GM20431 (cell line): ENCODE results near the gene SERPINE1.
"Not testable (repeated sequence)": the region's sequence is repeated elsewhere in the genome, so short reads cannot be mapped to it uniquely, and the experiment has no call there.

Experiments
- in situ Hi-C: fragments of 300-500 bp; cut with MseI, MboI; formaldehyde crosslinking; loops from one replicate; pipeline ENCODE4 v1.15.0; 2020; ENCODE audit warnings: low sequenced_read_pairs; ENCODE audit not compliant: unreplicated experiment

Gene SERPINE1

DNA sequence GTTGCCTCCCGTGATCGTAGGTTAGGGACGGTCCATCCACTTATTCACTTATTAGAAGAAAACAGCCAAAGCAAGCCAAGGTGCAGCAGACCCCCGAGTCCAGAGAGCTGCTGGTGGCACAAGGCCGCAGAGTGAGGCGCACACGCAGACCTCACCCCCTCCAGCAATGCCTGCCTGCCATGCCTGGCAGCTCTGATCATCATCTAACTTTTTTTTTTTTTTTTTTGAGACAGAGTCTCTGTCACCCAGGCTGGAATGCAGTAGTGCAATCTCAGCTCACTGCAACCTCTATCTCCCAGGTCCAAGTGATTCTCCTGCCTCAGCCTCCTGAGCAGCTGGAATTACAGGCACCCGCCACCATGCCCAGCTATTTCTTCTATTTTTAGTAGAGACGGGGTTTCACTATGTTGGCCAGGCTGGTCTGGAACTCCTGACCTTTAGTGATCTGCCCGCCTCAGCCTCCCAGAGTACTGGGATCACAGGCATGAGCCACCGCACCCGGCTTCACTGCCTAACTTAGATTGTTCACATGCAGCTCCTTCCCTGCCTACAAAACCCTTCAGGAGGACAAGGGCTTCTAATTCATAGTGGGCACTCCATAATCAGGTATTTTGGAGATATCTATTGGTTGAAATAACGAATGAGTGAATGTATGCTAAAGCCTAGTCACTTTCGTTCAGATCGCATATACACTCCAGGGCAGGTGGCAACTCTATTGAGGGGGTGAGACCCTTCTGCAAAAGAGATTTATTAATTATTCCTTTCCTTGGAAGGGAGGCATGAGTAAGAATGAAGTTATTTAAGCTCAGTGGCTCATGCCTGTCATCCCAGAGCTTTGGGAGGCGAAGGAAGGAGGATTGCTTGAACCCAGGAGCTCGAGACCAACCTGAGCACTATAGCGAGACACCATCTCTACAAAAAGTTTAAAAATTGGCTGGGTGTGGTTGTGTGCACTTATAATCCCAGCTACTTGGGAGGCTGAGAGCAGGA is 25.8 kb upstream of the SERPINE1 start:
- in situ Hi-C loops, result no loop called here

GRCh38 chr7:101102026-101102425 is 24.9 kb upstream of the SERPINE1 start:
- in situ Hi-C loops, result no loop called here

DNA sequence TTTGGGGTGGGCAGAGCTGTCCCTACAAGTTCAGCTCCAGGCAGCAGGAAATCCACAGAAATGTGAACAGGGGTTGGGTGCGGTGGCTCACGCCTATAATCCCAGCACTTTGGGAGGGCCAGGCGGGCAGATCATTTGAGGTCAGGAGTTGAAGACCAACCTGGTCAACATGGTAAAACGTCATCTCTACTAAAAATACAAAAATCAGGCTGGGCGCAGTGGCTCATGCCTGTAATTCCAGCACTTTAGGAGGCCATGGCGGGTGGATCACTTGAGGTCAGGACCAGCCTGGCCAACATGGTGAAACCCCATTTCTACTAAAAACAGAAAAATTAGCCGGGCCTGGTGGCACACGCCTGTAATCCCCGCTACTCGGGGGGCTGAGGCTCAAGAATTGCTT is 23.2 kb upstream of the SERPINE1 start:
- in situ Hi-C loops, result not testable (repeated sequence)

DNA sequence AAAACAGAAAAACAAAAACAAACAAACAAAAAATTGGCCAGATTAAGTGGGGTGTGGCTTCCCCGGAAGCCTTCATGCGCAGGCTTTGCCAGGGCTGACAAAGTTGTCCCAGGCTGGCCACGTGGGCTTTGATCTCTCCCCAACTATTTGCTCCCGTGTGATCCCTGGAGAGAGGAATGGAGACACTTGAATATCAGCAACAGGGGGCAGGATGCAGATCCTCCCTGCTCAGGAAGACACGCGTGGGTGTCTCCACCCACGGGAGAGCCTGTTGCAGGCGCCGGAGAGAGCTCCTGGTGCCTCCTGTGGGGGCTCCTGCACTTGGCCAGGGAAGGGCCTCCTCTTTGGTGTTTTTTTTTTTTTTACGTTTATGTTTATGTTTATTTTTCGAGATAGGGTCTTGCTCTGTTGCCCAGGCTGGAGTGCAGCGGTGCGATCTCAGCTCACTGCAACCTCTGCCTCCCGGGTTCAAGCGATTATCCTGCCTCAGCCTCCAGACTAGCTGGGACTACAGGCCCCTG is 22.7 kb upstream of the SERPINE1 start:
- in situ Hi-C loops, result no loop called here

DNA sequence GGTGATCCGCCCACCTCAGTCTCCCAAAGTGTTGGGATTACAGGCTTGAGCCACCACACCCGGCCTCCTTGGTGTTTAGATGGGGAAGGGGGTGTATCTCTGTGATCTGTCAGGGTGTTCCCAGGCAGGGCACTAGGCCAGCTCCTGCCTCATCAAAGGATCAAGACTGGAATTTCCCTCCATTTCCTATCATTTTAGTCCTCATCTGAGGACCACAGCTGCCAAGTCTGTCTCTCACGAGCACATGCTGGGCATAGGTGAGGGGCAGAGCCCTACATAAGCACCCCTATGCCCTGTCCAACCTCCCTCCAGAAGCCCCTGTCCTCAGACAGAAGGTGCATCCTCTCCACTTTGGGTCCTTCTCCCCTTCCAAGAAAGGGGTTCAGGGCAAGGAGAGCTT is 22.1 kb upstream of the SERPINE1 start:
- in situ Hi-C loops, result no loop called here

DNA sequence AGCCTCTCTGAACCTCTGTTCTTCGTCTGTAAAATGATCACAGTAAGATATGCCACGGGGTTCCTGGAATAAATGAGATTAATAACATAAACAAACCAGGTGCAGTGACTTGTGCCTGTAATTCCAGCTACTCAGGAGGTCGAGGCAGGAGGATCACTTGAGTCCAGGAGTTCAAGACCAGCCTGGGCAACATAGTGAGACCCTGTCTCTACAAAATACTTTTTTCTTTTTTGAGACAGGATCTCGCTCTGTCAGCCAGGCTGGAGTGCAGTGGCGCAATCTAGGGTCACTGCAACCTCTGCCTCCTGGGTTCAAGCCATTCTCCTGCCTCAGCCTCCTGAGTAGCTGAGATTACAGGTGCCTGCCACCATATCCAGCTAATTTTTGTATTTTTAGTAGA is 21.7 kb upstream of the SERPINE1 start:
- in situ Hi-C loops, result not testable (repeated sequence)

GRCh38 chr7:101106386-101106785 is 20.5 kb upstream of the SERPINE1 start:
- in situ Hi-C loops, result no loop called here

DNA sequence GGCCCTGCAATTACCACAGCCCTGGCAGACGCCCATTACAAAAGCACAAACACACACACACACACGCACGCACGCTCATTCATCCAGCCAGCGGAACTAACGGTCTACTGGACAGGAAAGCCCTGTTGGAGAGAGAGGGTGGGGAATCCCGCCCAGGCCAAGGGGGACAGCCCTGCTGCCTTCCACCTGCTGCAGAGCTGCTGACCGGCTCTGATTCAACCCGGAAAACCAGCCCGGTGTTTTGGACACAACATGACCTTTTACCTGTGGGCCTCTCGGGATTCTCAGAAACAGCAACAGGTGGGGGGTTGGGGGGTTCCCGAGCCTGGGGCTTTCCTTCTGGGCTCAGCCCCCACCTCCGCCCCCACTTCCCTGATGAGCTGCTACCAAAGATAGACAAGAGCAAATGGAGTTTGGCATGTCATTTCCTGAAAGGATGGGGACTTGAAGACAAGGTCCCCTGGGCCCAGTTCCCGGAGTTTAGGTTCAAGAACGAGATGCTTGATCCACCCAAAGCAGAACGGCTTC is 18.5 kb upstream of the SERPINE1 start:
- in situ Hi-C loops, result no loop called here

DNA sequence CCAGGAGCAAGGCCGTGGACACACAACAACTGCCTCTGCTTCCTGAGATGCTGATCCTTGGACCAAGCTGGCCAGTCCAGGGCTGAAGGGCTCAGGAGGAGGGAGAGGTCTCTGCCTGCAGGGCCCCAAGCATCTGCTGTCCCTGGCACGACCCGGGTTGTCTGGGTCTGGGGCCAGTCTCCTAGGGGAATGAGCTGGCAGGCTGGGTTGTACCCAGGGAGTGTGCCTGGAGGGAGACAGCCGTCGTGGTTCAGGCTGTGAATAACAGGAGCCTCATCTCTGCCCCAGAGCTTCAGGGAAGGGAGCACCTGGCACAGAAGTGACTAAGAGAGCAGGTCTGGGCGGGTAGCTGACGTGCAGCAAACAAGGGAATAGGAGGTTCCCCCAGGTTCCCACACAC is 17.9 kb upstream of the SERPINE1 start:
- in situ Hi-C loops, result no loop called here

DNA sequence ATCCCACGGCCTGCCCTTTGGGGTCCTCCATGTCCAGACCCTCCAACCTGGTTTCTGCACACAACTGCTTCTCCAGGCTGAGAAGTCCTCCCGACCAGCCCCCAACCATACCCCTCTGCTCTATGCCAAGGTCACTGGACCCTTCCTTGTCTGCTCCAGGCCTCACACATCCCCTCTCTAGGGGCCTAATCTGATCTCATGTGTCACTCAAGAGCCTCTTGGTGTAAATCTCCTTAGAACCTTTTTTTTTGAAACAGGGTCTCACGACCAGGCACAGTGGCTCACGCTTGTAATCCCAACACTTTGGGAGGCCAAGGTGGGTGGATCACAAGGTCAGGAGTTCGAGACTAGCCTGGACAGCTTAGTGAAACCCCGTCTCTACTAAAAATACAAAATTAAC is 17.5 kb upstream of the SERPINE1 start:
- in situ Hi-C loops, result no loop called here

- in situ Hi-C loops, result no loop called here
Measured at GRCh38 chr7:101111261-101111660, 15.6 kb upstream of the SERPINE1 start.

GRCh38 chr7:101112233-101112632 is 14.7 kb upstream of the SERPINE1 start:
- in situ Hi-C loops, result no loop called here

- in situ Hi-C loops, result not testable (repeated sequence)
Measured at GRCh38 chr7:101113140-101113539, 13.8 kb upstream of the SERPINE1 start.

DNA sequence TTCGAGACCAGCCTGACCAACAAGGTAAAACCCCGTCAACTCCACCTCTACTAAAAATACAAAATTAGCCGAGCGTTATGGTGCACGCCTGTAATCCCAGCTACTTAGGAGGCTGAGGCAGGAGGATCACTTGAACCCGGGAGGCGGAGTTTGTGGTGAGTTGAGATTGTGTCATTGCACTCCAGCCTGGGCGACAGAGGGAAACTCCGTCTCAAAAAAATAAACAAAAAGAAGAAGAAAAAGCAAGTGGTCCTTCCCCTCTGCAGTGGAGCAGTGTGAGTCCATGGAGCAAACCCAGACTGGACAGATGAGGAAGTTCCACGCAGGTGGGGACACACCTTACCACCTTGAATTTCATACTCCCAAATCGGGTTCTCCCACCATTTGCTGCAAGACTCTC is 13.1 kb upstream of the SERPINE1 start:
- in situ Hi-C loops, result no loop called here

GRCh38 chr7:101114492-101114891 is 12.4 kb upstream of the SERPINE1 start:
- in situ Hi-C loops, result no loop called here

GRCh38 chr7:101115215-101115614 is 11.7 kb upstream of the SERPINE1 start:
- in situ Hi-C loops, result no loop called here

GRCh38 chr7:101116898-101117297 is 10.0 kb upstream of the SERPINE1 start:
- in situ Hi-C loops, result no loop called here

GRCh38 chr7:101118856-101119255 is 8.0 kb upstream of the SERPINE1 start:
- in situ Hi-C loops, result no loop called here

- in situ Hi-C loops, result no loop called here
Measured at GRCh38 chr7:101119876-101120275, 7.0 kb upstream of the SERPINE1 start.

DNA sequence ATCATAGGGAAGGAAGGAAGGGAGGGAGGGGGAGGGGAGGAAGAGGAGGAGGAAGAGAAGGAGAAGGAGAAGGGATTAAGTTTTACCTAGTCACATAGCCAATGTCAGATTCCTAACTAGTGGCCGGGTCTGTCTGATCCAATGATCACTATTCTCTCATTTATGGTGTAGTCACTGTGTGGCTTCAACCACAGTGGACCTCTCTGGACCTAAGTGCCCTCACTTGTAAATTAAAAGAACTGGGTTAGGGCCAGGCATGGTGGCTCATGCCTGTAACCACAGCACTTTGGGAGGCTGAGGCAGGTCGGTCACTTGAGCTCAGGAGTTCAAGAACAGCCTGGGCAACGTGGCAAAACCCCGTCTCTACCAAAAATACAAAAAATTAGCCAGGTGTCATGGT is 6.6 kb upstream of the SERPINE1 start:
- in situ Hi-C loops, result no loop called here

DNA sequence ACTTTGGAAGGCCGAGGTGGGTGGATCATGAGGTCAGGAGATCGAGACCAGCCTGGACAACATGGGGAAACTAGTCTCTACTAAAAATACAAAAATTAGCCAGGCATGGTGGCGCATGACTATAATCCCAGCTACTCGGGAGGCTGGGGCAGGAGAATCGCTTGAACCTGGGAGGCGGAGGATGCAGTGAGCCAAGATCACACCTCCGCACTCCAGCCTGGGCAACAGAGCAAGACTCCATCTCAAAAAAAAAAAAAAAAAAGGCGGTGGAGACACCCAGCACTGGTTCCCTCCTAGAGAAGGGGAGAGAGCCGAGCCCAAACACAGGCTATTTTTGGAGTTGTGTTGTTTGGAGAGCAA is 5.3 kb upstream of the SERPINE1 start:
- in situ Hi-C loops, result not testable (repeated sequence)
